Hepatocyte (in vitro differentiated cells): ENCODE data around the gene GIPC2. TPM values are rescaled to one million over a fixed set of nuclear protein-coding genes. Genes with fewer than 3 reads are reported as not detected.

ENCODE experiments used
- DNase-seq: peaks from one replicate; pipeline ENCODE4 v3.0.0-alpha.2; 2016; ENCODE audit warnings: low spot score
- H2AFZ ChIP-seq: fragments of 200-600 bp; sonication (generic); 2 replicates; pipeline ENCODE4 v1.6.0; 2016; ENCODE audit warnings: antibody characterized with exemption, mild to moderate bottlenecking
- H3K27ac ChIP-seq: fragments of 200-600 bp; sonication (generic); 2 replicates; pipeline ENCODE4 v1.5.1; 2016; ENCODE audit warnings: mild to moderate bottlenecking
- H3K27me3 ChIP-seq: fragments of 200-600 bp; sonication (generic); 2 replicates; pipeline ENCODE4 v1.6.1; 2016
- H3K36me3 ChIP-seq: fragments of 200-600 bp; sonication (generic); replicated peaks from 2 replicates; pipeline ENCODE4 v1.5.1; 2016; ENCODE audit warnings: low read depth; ENCODE audit not compliant: insufficient read depth
- H3K4me1 ChIP-seq: fragments of 200-600 bp; sonication (generic); 2 replicates; pipeline ENCODE4 v1.5.1; 2016; ENCODE audit warnings: mild to moderate bottlenecking, moderate library complexity; ENCODE audit not compliant: insufficient read depth
- H3K4me2 ChIP-seq: fragments of 200-600 bp; sonication (generic); 2 replicates; pipeline ENCODE4 v1.6.0; 2016
- H3K4me3 ChIP-seq: fragments of 200-600 bp; sonication (generic); 2 replicates; pipeline ENCODE4 v1.5.1; 2016; ENCODE audit warnings: mild to moderate bottlenecking
- H3K79me2 ChIP-seq: fragments of 200-600 bp; sonication (generic); 2 replicates; pipeline ENCODE4 v1.6.0; 2017; ENCODE audit warnings: mild to moderate bottlenecking
- H3K9me2 ChIP-seq: fragments of 200-600 bp; sonication (generic); replicated peaks from 2 replicates; pipeline ENCODE4 v1.6.0; 2017; ENCODE audit warnings: mild to moderate bottlenecking; ENCODE audit not compliant: insufficient read depth
- H3K9me3 ChIP-seq: fragments of 200-600 bp; sonication (generic); 2 replicates; pipeline ENCODE4 v1.5.1; 2016; ENCODE audit warnings: low read depth, mild to moderate bottlenecking
- H4K20me1 ChIP-seq: fragments of 200-600 bp; sonication (generic); 2 replicates; pipeline ENCODE4 v1.6.0; 2016; ENCODE audit warnings: mild to moderate bottlenecking; ENCODE audit not compliant: insufficient read depth, poor library complexity, severe bottlenecking
- CTCF ChIP-seq: fragments of 200-600 bp; sonication (generic); IDR thresholded peaks from 2 replicates; pipeline ENCODE4 v1.5.1; 2016; ENCODE audit warnings: antibody characterized with exemption, mild to moderate bottlenecking; ENCODE audit not compliant: poor library complexity
- EZH2 ChIP-seq: fragments of 200-600 bp; sonication (generic); IDR thresholded peaks from 2 replicates; pipeline ENCODE4 v1.6.1; 2016; ENCODE audit warnings: antibody characterized with exemption, mild to moderate bottlenecking, borderline replicate concordance
- EZH2phosphoT487 ChIP-seq: fragments of 200-600 bp; sonication (generic); IDR thresholded peaks from one replicate; pipeline ENCODE4 v1.6.1; 2018; ENCODE audit warnings: antibody characterized with exemption, mild to moderate bottlenecking, low read depth, moderate library complexity; ENCODE audit not compliant: unreplicated experiment, severe bottlenecking
- WGBS: methylation state at CpG from one replicate; pipeline ENCODE4 v1.1.6; 2016; ENCODE audit warnings: low lambda C conversion rate; ENCODE audit errors: missing lambda C conversion rate; 5-methylcytosine and 5-hydroxymethylcytosine counted together
- polyA plus RNA-seq: library from polyadenylated mRNA; unstranded; fragments of >200 nt; fragmentation: Nextera tagmentation; extraction: Ambion mirVana; gene quantifications from 2 replicates; pipeline ENCODE4 v1.2.1, GENCODE V29; 2016
- total RNA-seq: library from RNA; depleted of rRNA; stranded (reverse); fragments of >200 nt; gene quantifications from 2 replicates; pipeline ENCODE4 v1.2.3, GENCODE V29; 2014

Gene GIPC2
- total and polyA plus RNA-seq, 2 experiments from 2014 or later, result 16.9 to 24.0 TPM

- no peak for DNase-seq
- Histone ChIP-seq H3K4me1 (no peaks in the 10 kb centered on the region), H3K4me3 (no peak overlapping the region), H3K9me2 (no peaks in the 10 kb centered on the region), H3K79me2 (peaks cover 8% of the 10 kb centered on the region), H3K4me2 (no peak overlapping the region), H3K27me3 (no peaks in the 10 kb centered on the region), H4K20me1 (no peaks in the 10 kb centered on the region), H2AFZ (no peak overlapping the region), H3K9me3 (no peaks in the 10 kb centered on the region), H3K27ac (peak overlapping the region; percentile 35), H3K36me3 (no peaks in the 10 kb centered on the region)
- TF ChIP-seq CTCF (no peak), EZH2 (no peak), EZH2phosphoT487 (no peak)
- WGBS, result 48% methylated on average over 2 of the region's 2 CpGs
These were observed 24.0 kb downstream of the GIPC2 start for GRCh38 chr1:78069784-78070183.

GRCh38 chr1:78070210-78070609 is 24.4 kb downstream of the GIPC2 start:
- TF ChIP-seq EZH2phosphoT487 (no peak), EZH2 (no peak), CTCF (no peak)
- 46% methylated on average over 2 of the region's 2 CpGs for WGBS
- no peaks in the 10 kb centered on the region for H4K20me1 ChIP-seq
- H3K4me1 ChIP-seq, result no peaks in the 10 kb centered on the region
- H3K4me3 ChIP-seq, result no peak overlapping the region
- H3K36me3 ChIP-seq, result no peaks in the 10 kb centered on the region
- no peak overlapping the region for H3K27ac ChIP-seq
- peaks cover 8% of the 10 kb centered on the region for H3K79me2 ChIP-seq
- DNase-seq, result no peak
- no peaks in the 10 kb centered on the region for H3K9me2 ChIP-seq
- no peak overlapping the region for H2AFZ ChIP-seq
- H3K4me2 ChIP-seq, result no peak overlapping the region
- H3K27me3 ChIP-seq, result no peaks in the 10 kb centered on the region
- H3K9me3 ChIP-seq, result no peaks in the 10 kb centered on the region

- H3K27ac ChIP-seq, result no peak overlapping the region
- H3K27me3 ChIP-seq, result no peaks in the 10 kb centered on the region
- no peak overlapping the region for H3K4me3 ChIP-seq
- DNase-seq, result no peak
- TF ChIP-seq EZH2phosphoT487 (no peak), CTCF (no peak), EZH2 (no peak)
- no peak overlapping the region for H2AFZ ChIP-seq
- H3K36me3 ChIP-seq, result no peaks in the 10 kb centered on the region
- no peak overlapping the region for H3K4me2 ChIP-seq
- no peaks in the 10 kb centered on the region for H3K4me1 ChIP-seq
- H3K79me2 ChIP-seq, result peaks cover 8% of the 10 kb centered on the region
- WGBS, result 45% methylated on average over 2 of the region's 2 CpGs
- no peaks in the 10 kb centered on the region for H3K9me2 ChIP-seq
- H3K9me3 ChIP-seq, result no peaks in the 10 kb centered on the region
- H4K20me1 ChIP-seq, result no peaks in the 10 kb centered on the region
These were observed 25.0 kb downstream of the GIPC2 start for GRCh38 chr1:78070758-78071157.

- DNase-seq, result no peak
- H2AFZ ChIP-seq, result no peak overlapping the region
- H3K4me3 ChIP-seq, result no peak overlapping the region
- no peaks in the 10 kb centered on the region for H3K9me2 ChIP-seq
- peaks cover 8% of the 10 kb centered on the region for H3K79me2 ChIP-seq
- TF ChIP-seq EZH2phosphoT487 (no peak), CTCF (no peak), EZH2 (no peak)
- H3K4me2 ChIP-seq, result no peak overlapping the region
- no peaks in the 10 kb centered on the region for H3K9me3 ChIP-seq
- no peaks in the 10 kb centered on the region for H3K27me3 ChIP-seq
- no peaks in the 10 kb centered on the region for H3K36me3 ChIP-seq
- 63% methylated on average over 5 of the region's 5 CpGs for WGBS
- no peaks in the 10 kb centered on the region for H4K20me1 ChIP-seq
- no peak overlapping the region for H3K27ac ChIP-seq
- no peaks in the 10 kb centered on the region for H3K4me1 ChIP-seq
These were observed 25.9 kb downstream of the GIPC2 start for GRCh38 chr1:78071696-78072095.
